HG03280 (cell line): ENCODE measurements around the gene FBXO39.
"Not testable (repeated sequence)": the region's sequence is repeated elsewhere in the genome, so short reads cannot be mapped to it uniquely, and the experiment has no call there.

Source experiments
- ATAC-seq: cut with Tn5 transposase; IDR thresholded peaks from one replicate; pipeline ENCODE4 v1.9.1; 2021; ENCODE audit warnings: mild to moderate bottlenecking, moderate library complexity; ENCODE audit not compliant: unreplicated experiment

Gene FBXO39

GRCh38 chr17:6787081-6787693 lies 11.2 kb downstream of the FBXO39 start:
- no peak for ATAC-seq

DNA sequence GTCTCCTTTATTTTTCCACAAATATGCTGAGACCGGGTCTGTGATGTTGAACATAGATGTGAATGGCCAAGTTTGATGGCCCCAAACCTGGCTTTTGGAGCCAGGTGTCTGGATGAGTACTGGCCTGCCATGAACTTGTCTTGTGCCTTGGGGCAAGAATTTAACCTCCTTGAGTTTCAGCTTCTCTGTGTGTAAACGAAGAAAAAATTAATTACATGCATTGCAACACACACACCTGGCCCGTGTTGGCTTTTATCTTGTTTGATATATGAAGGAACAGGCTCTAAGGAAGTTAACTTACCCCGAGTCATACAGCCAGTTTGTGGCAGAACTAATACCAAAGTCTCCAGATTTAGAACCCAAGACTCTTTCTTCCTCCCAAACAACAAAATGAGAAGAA lies 13.1 kb downstream of the FBXO39 start:
- ATAC-seq, result no peak

GRCh38 chr17:6793748-6794493 lies 17.9 kb downstream of the FBXO39 start:
- no peak for ATAC-seq

GRCh38 chr17:6796017-6796886 lies 20.2 kb downstream of the FBXO39 start:
- ATAC-seq, result no peak

DNA sequence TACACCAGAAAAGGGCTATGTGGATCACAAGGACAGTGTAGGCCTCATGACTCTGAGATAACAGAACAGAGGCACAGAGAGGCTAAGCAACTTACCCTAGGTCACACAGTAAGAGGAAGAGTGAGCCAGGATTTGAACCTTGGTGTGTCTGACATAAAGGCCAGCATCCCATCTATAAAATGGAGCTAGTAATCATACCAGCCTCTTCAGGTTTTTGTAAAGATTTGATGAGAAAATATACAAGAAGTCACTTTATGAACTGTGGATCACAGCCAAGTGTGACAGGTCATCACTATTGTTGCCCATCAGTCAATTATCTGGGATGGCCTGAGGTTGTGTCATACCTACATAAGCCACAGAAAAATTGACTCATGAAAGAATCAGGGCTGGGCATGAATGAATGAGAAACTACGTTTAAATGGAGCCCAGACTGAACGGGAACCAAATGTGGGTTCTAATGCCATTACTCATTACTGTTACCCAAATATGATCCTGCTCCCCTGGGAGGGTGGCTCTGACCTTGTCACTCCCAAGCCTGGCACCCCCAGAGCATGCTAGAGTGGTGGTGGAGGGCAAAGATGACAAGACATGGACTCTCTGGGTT lies 21.0 kb downstream of the FBXO39 start:
- no peak for ATAC-seq

DNA sequence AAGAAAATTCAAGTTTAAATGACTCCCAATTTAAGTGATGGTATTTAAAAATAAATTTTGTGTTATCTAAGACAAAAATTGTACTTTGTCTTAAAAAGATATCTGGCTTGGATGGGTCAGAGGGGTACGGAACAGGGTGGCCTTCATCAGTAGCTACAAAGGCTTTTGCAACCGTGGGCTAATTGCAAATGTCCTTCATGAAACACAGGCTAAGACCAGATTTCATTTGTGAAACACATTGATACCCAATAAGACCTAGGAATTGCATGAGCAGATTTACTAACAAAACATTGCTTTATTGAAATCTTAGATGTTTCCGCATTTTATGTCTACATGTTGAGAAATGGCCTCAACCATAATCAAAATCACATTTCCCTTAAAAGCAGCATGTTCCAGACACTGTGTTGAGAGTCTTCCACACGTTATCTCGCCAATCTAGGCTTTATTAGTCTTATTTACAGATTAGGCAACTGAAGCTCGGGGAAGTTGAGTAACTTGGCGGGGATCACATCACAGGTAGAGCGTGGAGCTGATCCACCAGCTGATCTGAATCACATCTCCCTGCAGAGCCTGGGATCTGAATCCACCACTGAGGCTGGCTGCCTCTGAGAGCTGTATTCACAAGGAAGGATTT lies 21.8 kb downstream of the FBXO39 start:
- no peak for ATAC-seq

DNA sequence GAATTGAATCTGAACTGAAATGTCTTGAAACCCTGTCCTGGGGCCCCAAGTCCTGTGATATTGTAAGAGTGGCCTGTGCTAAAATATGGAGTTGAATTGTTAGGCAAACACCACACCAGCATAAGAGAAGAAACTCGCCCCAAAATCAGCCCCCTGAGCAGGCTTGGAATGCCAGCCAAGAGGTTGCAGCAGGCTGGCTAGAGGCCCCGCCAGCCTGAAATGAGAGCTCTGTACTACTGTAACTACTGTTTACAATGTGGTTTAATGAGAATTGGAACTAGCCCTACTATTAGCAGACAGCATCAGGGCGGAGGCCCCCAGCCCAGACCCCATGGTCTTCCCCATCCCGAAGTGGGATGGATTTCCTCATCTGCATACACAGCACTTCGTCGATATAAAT lies 23.7 kb downstream of the FBXO39 start:
- ATAC-seq, result no peak

GRCh38 chr17:6800422-6801027 lies 24.5 kb downstream of the FBXO39 start:
- no peak for ATAC-seq

DNA sequence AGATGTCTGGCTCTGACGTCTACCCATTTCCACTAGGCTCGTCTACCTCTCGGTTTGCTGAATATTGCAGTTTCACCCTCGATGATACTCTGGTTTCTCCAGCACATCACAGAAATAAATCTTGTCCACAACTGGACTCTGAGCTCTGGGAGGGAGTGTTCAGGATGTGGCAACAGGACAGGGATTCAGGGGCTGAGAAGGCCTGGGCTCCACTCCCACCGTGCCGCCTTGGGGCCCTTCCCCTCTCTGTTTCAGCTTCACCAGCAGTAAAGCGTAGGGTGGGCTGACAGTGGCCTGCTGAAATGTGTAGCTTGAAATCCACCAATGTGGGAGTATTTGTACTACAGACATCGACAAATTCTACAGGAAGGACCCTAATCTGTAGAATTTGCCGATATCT lies 35.5 kb downstream of the FBXO39 start:
- ATAC-seq, result no peak

DNA sequence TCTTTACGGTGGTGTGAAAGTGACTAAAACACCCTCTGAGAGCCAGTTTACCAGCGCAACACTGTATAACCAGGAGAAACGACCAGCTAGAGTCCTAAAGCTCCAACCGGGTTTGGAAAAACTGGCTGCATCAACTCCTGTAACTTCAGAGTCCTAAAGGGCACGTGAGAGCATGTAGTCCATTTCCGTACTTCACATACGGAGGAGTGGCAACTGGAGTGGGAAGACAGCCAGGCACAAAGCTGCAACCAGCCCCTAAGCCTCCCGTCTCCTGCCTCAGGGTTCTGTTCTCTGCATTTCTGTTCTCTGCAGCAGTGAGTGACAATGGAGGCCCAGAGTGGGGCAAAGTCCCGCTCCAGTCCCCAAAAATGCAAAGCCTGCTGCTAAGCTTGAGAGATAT lies 36.3 kb downstream of the FBXO39 start:
- ATAC-seq, result no peak

DNA sequence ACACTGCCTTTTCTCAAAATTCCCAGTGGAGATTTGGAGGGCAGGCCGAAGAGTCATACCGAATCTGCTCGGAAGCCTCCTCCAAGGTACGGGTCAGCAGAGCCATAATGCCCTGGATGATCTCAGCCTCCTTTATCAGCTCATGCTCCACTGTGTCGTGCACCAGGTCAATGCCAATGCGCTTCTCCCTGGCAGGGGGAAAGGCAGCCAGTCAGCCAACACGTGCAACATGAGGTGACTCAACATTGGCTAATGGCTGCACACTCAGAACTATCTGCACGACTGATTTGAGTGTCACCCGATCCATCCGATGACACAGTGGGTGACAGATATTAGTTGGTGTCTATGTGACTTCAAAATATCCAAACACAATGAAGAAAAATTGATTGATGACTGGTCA lies 39.8 kb downstream of the FBXO39 start:
- ATAC-seq, result no peak

GRCh38 chr17:6816368-6816767 lies 40.4 kb downstream of the FBXO39 start:
- ATAC-seq, result not testable (repeated sequence)

GRCh38 chr17:6818938-6819337 lies 42.9 kb downstream of the FBXO39 start:
- ATAC-seq, result no peak

GRCh38 chr17:6823011-6823442 lies 47.0 kb downstream of the FBXO39 start:
- no peak for ATAC-seq

GRCh38 chr17:6830383-6830986 lies 54.5 kb downstream of the FBXO39 start:
- ATAC-seq, result no peak

GRCh38 chr17:6831661-6832263 lies 55.7 kb downstream of the FBXO39 start, which contains the start of gene TEKT1:
TSS of gene TEKT1 (minus strand) at chr17:6831729. CDS start at chr17:6830376, 1,353 bp downstream.
- ATAC-seq, result no peak
